GM12878 (cell line): ENCODE data around the gene DRAP1. TPM values are rescaled to one million over a fixed set of nuclear protein-coding genes. Genes with fewer than 3 reads are reported as not detected.
A peak's percentile ranks its signal among the peaks of the same experiment; 100 is the strongest.

Experiments used
- ATAC-seq: fragments of 200-7000 bp; cut with Tn5 transposase; 3 replicates; pipeline ENCODE4 v1.9.1; 2020; ENCODE audit warnings: mild to moderate bottlenecking, moderate library complexity
- BruUV-seq: library from RNA; stranded (reverse); fragments of 400-500 nt; replicated peaks from 2 replicates; lab custom pipeline; 2021; lab: Mats Ljungman, UMichigan
- CTCF ChIA-PET: fragments of 300-600 bp; sonication (Branson Sonifier 250); formaldehyde crosslinking; extraction: SDS; loops from one replicate; lab custom pipeline; 2021; ENCODE audit warnings: inconsistent platforms; lab: Yijun Ruan, JAX
- POLR2A ChIA-PET: fragments of 350-600 bp; formaldehyde crosslinking; extraction: SDS; loops from one replicate; lab custom pipeline; 2021; ENCODE audit warnings: inconsistent platforms; lab: Charles Lee
- RAD21 ChIA-PET: fragments of 300-600 bp; sonication (Branson Sonifier 250); formaldehyde crosslinking; loops from one replicate; lab custom pipeline; 2023; ENCODE audit warnings: antibody characterized with exemption; ENCODE audit not compliant: unreplicated experiment; lab: Charles Lee
- SMC1A ChIA-PET: fragments of 300-600 bp; sonication (Branson Sonifier 250); formaldehyde crosslinking; loops from one replicate; lab custom pipeline; 2023; ENCODE audit not compliant: unreplicated experiment, uncharacterized antibody; lab: Charles Lee
- DNase-seq: peaks from one replicate; pipeline ENCODE4 v3.0.0-alpha.2; 2011; ENCODE audit warnings: low read depth, low spot score
- FAIRE-seq: peaks from 3 replicates; lab custom pipeline; 2011; peaks lifted over from hg19 to GRCh38; lab: Jason Lieb, UNC
- H2AFZ ChIP-seq: 2 replicates; pipeline ENCODE4 v1.6.0; 2011; ENCODE audit warnings: low read depth, low read length, control low read depth; ENCODE audit not compliant: control insufficient read depth
- H3K27ac ChIP-seq: 2 replicates; pipeline ENCODE4 v1.5.1; 2011; ENCODE audit warnings: control low read depth; ENCODE audit not compliant: control insufficient read depth, insufficient read depth
- H3K27me3 ChIP-seq, 2 experiments: replicated peaks in 1 of 2; 2 replicates each; pipeline versions ENCODE4 v1.6.0 to v1.6.1; 2011; ENCODE audit warnings: low read length in 1 of 2; ENCODE audit not compliant: control insufficient read depth in 2 of 2, insufficient read depth in 2 of 2
- H3K36me3 ChIP-seq, 2 experiments: 2 replicates each; pipeline ENCODE4 v1.5.1; 2011; ENCODE audit warnings: low read length in 1 of 2; ENCODE audit not compliant: control insufficient read depth in 2 of 2, insufficient read depth in 2 of 2
- H3K4me1 ChIP-seq: 2 replicates; pipeline ENCODE4 v1.6.1; 2011; ENCODE audit warnings: mild to moderate bottlenecking, low read length, moderate library complexity, mixed read lengths; ENCODE audit not compliant: control insufficient read depth, insufficient read depth
- H3K4me2 ChIP-seq: 2 replicates; pipeline ENCODE4 v1.6.0; 2011; ENCODE audit warnings: control low read depth; ENCODE audit not compliant: control insufficient read depth, insufficient read depth
- H3K4me3 ChIP-seq: fragments of 200-600 bp; sonication (generic); 2 replicates; pipeline ENCODE4 v1.5.1; 2016
- H3K79me2 ChIP-seq: 2 replicates; pipeline ENCODE4 v1.6.0; 2011; ENCODE audit warnings: low read length; ENCODE audit not compliant: control insufficient read depth, insufficient read depth
- H3K9ac ChIP-seq: 2 replicates; pipeline ENCODE4 v1.8.0; 2011; ENCODE audit warnings: low read length, control low read depth, mixed read lengths; ENCODE audit not compliant: control insufficient read depth, insufficient read depth
- H3K9me3 ChIP-seq: replicated peaks from 3 replicates; pipeline ENCODE4 v1.5.1; 2011; ENCODE audit warnings: mild to moderate bottlenecking, low read length; ENCODE audit not compliant: control insufficient read depth, insufficient read depth
- H4K20me1 ChIP-seq: 2 replicates; pipeline ENCODE4 v1.6.0; 2011; ENCODE audit not compliant: control insufficient read depth, insufficient read depth
- CBFB ChIP-seq: IDR thresholded peaks from 2 replicates; pipeline ENCODE4 v1.6.1; 2016; ENCODE audit warnings: antibody characterized with exemption, low read depth
- ESRRA ChIP-seq: IDR thresholded peaks from 2 replicates; pipeline ENCODE4 v1.6.1; 2012; ENCODE audit warnings: mild to moderate bottlenecking, low read length, improper control_type of control experiment
- HDAC2 ChIP-seq: fragments of 200-600 bp; sonication (generic); IDR thresholded peaks from 2 replicates; pipeline ENCODE4 v1.6.1; 2017
- POLR2A ChIP-seq: IDR thresholded peaks from 2 replicates; pipeline ENCODE4 v1.6.1; 2011; ENCODE audit warnings: low read depth, mild to moderate bottlenecking, low read length
- POLR2AphosphoS2 ChIP-seq: IDR thresholded peaks from 2 replicates; pipeline ENCODE4 v1.6.1; 2011; ENCODE audit warnings: low read depth, mild to moderate bottlenecking, low read length, improper control_type of control experiment, moderate library complexity
- RCOR1 ChIP-seq: conservative IDR thresholded peaks from 2 replicates; pipeline ENCODE4 v1.6.1; 2012; ENCODE audit warnings: low read depth, low read length, improper control_type of control experiment
- REST ChIP-seq: IDR thresholded peaks from 2 replicates; pipeline ENCODE4 v1.6.1; 2012; ENCODE audit warnings: mild to moderate bottlenecking, low read depth, low read length
- WGBS: methylation state at CpG from one replicate; pipeline ENCODE4 v1.1.6; 2016; ENCODE audit warnings: low lambda C conversion rate; ENCODE audit not compliant: insufficient replicate concordance, insufficient coverage; ENCODE audit errors: missing lambda C conversion rate; 5-methylcytosine and 5-hydroxymethylcytosine counted together
- in situ Hi-C: fragments of 300-500 bp; cut with MboI; formaldehyde crosslinking; loops from 9 replicates; pipeline ENCODE4 v1.14.3; 2018; ENCODE audit warnings: mixed read lengths
- intact Hi-C: fragments of 100-400 bp; cut with micrococcal nuclease; formaldehyde crosslinking; loops from one replicate; pipeline ENCODE4 v1.14.2; 2022; ENCODE audit not compliant: unreplicated experiment
- polyA plus RNA-seq, 11 experiments: library from polyadenylated mRNA; depleted of rRNA in 4 of 11; unstranded in 6 of 11; stranded (reverse) in 5 of 11; fragments of >200 nt; fragmentation: Nextera tagmentation in 4 of 11; fragmentation: Illumina TruSeq in 1 of 11; extraction: Ambion mirVana in 4 of 11; extraction: Trizol in 1 of 11; gene quantifications; 1 replicate in 1 of 11; 2 replicates in 10 of 11; pipeline versions ENCODE4 v1.2.1 to v1.2.3, GENCODE V29; 2011 to 2016; ENCODE audit warnings: inconsistent platforms in 2 of 11, missing spikeins in 2 of 11, low read depth in 1 of 11
- total RNA-seq, 4 experiments: library from RNA; depleted of rRNA in 3 of 4; stranded (reverse); fragments of >200 nt in 3 of 4; fragmentation: Illumina TruSeq in 1 of 4; extraction: Trizol in 1 of 4; gene quantifications; 2 replicates each; pipeline versions ENCODE4 v1.2.1 to v1.2.3, GENCODE V29; 2013 to 2021

DRAP1 gene
- total and polyA plus RNA-seq, 10 of the 15 experiments (the other 5 are each of a cell fraction or from before 2014, with no cell fraction given) = 9.4 to 163 (median 114) TPM

DNA sequence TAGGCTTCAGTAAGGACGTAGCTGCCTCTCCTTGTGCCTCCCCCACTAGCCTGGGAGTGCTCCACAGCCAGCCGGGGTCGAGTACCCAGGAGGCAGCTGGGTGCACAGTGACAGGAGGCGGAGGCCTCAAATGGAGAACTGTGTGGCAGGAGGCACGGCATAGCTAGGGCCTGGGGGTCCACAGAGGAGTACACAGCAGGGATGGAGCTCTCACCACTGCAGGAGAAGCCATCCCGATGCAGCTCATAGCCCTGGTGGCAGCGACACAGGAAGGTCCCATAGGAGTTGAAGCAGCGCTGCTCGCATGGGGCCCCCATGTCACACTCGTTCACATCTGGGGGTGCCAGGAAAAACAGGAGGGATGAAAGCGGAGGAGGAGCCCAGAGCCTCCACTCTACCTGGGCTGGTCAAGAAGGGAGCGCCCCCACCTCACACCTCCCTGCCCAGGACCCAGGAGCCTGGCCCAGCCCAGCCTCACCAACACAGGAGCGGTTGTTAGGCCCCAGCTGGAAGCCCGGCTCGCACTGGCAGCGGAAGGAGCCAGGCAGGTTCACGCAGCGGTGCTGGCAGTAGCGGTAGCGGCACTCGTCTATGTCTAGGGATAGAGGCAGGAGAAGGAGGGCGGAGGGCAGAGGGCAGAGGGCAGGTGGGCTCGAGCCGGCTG lies 49.5 kb upstream of the DRAP1 start (continued):
- TF ChIP-seq RCOR1 = no peak

- SMC1A ChIA-PET = interaction anchor here (2.3 kb wide), 1 partner anchor 10 kb away, joined by 7 read pairs; the partner anchor contains the start of gene MUS81
- Histone ChIP-seq H3K36me3 (peaks cover 8 to 14% of the 10 kb centered on the region in 2 experiments), H3K79me2 (no peaks in the 10 kb centered on the region), H3K4me2 (no peak overlapping the region), H3K4me3 (no peak overlapping the region), H4K20me1 (no peaks in the 10 kb centered on the region), H3K9ac (no peak overlapping the region), H3K27me3 (no peaks in the 10 kb centered on the region), H2AFZ (no peak overlapping the region), H3K4me1 (peaks cover 11% of the 10 kb centered on the region), H3K27ac (no peak overlapping the region), H3K9me3 (no peaks in the 10 kb centered on the region)
- DNase-seq (no peak), ATAC-seq (no peak), FAIRE-seq (no peak)
- intact Hi-C loops (no loop called here), in situ Hi-C loops (loop anchor here (25.0 kb wide), 1 partner anchor 1633 kb away; the partner anchor contains the start of genes DNAJC4, FKBP2, NUDT22 and PPP1R14B)
- CTCF ChIA-PET = interaction anchor here (1.1 to 4.5 kb wide), 4 partner anchors 10 to 90 kb away, joined by 3 to 41 read pairs (median 15); partner anchors contain the start of genes CCDC85B, CFL1 and MUS81
- RAD21 ChIA-PET = interaction anchor here (1.0 kb wide), 1 partner anchor 18 kb away, joined by 3 read pairs; the partner anchor contains the start of gene FIBP
- TF ChIP-seq POLR2AphosphoS2 (no peak), HDAC2 (no peak), ESRRA (no peak), REST (no peak), POLR2A (peak; percentile 73; the same call in 1 of the 2 replicates), CBFB (0 out of 2 replicates have a peak, but pooled peaks have one; percentile 12)
- BruUV-seq = no TSS peak
- POLR2A ChIA-PET = interaction anchor here (0.6 to 4.5 kb wide), 2 partner anchors 10 to 17 kb away, joined by 3 to 44 read pairs; partner anchors contain the start of gene MUS81
- WGBS = 44% methylated on average over 8 of the region's 11 CpGs
Observed at GRCh38 chr11:65870307-65870658, 48.9 kb upstream of the DRAP1 start.
